ENCODE measurements around the gene HOXA13. TPM values are rescaled to one million over a fixed set of nuclear protein-coding genes. Genes with fewer than 3 reads are reported as not detected.

The HOXA13 gene
- total RNA-seq, 1 donor from 2014 or later = under 0.01 TPM

- FAIRE-seq = no peak
- Histone ChIP-seq H3K36me3 (ENCODE audit: control insufficient read depth, insufficient read depth, low read length) (no peaks in the 10 kb centered on the region), H3K4me3 (ENCODE audit: low read depth, low read length) (no peak overlapping the region), H3K27me3 (ENCODE audit: control insufficient read depth, insufficient read depth, low read length) (peaks cover 37% of the 10 kb centered on the region)
- DNase-seq (ENCODE audit: low read depth) = peak; percentile 30
- TF ChIP-seq, protein P1, sequence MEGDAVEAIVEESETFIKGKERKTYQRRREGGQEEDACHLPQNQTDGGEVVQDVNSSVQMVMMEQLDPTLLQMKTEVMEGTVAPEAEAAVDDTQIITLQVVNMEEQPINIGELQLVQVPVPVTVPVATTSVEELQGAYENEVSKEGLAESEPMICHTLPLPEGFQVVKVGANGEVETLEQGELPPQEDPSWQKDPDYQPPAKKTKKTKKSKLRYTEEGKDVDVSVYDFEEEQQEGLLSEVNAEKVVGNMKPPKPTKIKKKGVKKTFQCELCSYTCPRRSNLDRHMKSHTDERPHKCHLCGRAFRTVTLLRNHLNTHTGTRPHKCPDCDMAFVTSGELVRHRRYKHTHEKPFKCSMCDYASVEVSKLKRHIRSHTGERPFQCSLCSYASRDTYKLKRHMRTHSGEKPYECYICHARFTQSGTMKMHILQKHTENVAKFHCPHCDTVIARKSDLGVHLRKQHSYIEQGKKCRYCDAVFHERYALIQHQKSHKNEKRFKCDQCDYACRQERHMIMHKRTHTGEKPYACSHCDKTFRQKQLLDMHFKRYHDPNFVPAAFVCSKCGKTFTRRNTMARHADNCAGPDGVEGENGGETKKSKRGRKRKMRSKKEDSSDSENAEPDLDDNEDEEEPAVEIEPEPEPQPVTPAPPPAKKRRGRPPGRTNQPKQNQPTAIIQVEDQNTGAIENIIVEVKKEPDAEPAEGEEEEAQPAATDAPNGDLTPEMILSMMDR (IDR thresholded peaks at IDR 0.05; ENCODE audit: insufficient read depth, low read length, severe bottlenecking) = no peak
Measured at GRCh38 chr7:27221201-27221797, 21.4 kb upstream of the HOXA13 start.

GRCh38 chr7:27220440-27220955 lies 20.6 kb upstream of the HOXA13 start:
- TF ChIP-seq, protein P1 (IDR thresholded peaks at IDR 0.05; ENCODE audit: insufficient read depth, low read length, severe bottlenecking) = no peak
- FAIRE-seq (no peak), DNase-seq (ENCODE audit: low read depth) (no peak)
- peaks cover 31% of the 10 kb centered on the region for H3K27me3 ChIP-seq (ENCODE audit: control insufficient read depth, insufficient read depth, low read length)
- no peak overlapping the region for H3K4me3 ChIP-seq (ENCODE audit: low read depth, low read length)
- H3K36me3 ChIP-seq (ENCODE audit: control insufficient read depth, insufficient read depth, low read length) = no peaks in the 10 kb centered on the region

- H3K27me3 ChIP-seq (ENCODE audit: control insufficient read depth, insufficient read depth, low read length) = peaks cover 28% of the 10 kb centered on the region
- FAIRE-seq = no peak
- TF ChIP-seq, protein P1 (IDR thresholded peaks at IDR 0.05; ENCODE audit: insufficient read depth, low read length, severe bottlenecking) = no peak
Measured at GRCh38 chr7:27219821-27220220, 19.9 kb upstream of the HOXA13 start.

DNA sequence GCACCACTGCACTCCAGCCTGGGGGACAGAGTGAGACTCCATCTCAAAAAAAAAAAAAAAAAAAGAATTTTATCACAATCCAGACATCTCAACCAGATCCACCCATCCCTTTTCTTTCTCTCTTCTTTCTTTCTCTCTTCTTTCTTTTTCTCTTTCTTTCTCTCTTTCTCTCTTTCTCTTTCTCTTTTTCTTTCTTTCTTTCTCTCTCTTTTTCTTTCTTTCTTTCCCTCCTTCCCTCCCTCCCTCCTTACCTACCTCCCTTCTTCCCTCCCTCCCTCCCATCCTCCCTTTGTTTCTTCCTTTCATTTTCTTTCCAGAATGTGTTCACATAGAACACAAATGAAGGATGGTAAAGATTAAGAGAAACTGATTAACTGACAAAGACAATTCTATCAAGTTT lies 18.1 kb upstream of the HOXA13 start:
- H3K36me3 ChIP-seq (ENCODE audit: control insufficient read depth, insufficient read depth, low read length) = no peaks in the 10 kb centered on the region
- DNase-seq (ENCODE audit: low read depth) (no peak), FAIRE-seq (no peak)
- TF ChIP-seq, protein P1 (IDR thresholded peaks at IDR 0.05; ENCODE audit: insufficient read depth, low read length, severe bottlenecking) = no peak
- no peak overlapping the region for H3K4me3 ChIP-seq (ENCODE audit: low read depth, low read length)
- peaks cover 39% of the 10 kb centered on the region for H3K27me3 ChIP-seq (ENCODE audit: control insufficient read depth, insufficient read depth, low read length)

More at GRCh38 chr7:27219821-27220220, 19.9 kb upstream of the HOXA13 start:
- no peaks in the 10 kb centered on the region for H3K36me3 ChIP-seq (ENCODE audit: control insufficient read depth, insufficient read depth, low read length)
- H3K4me3 ChIP-seq (ENCODE audit: low read depth, low read length) = no peak overlapping the region
- no peak for DNase-seq (ENCODE audit: low read depth)

- TF ChIP-seq, protein P1 (IDR thresholded peaks at IDR 0.05; ENCODE audit: insufficient read depth, low read length, severe bottlenecking) = no peak
- DNase-seq (ENCODE audit: low read depth) (no peak), FAIRE-seq (no peak)
- Histone ChIP-seq H3K27me3 (ENCODE audit: control insufficient read depth, insufficient read depth, low read length) (peaks cover 52% of the 10 kb centered on the region), H3K36me3 (ENCODE audit: control insufficient read depth, insufficient read depth, low read length) (no peaks in the 10 kb centered on the region), H3K4me3 (ENCODE audit: low read depth, low read length) (no peak overlapping the region)
Measured at GRCh38 chr7:27215356-27215755, 15.5 kb upstream of the HOXA13 start.
